ENCODE measurements around the gene SLC25A36.

The SLC25A36 gene

GRCh38 chr3:141000027-141000663 lies 58.5 kb downstream of the SLC25A36 start:
- peak; percentile 24 for DNase-seq

GRCh38 chr3:141000686-141001085 lies 59.0 kb downstream of the SLC25A36 start:
- DNase-seq = no peak

GRCh38 chr3:141006344-141006743 lies 64.7 kb downstream of the SLC25A36 start:
- no peak for DNase-seq

GRCh38 chr3:141009496-141009895 lies 67.9 kb downstream of the SLC25A36 start:
- DNase-seq = no peak

GRCh38 chr3:141011232-141011996 lies 69.8 kb downstream of the SLC25A36 start:
- DNase-seq = peak; percentile 45

GRCh38 chr3:141011997-141012262 lies 70.3 kb downstream of the SLC25A36 start:
- DNase-seq = no peak

- DNase-seq = no peak
Observed at GRCh38 chr3:141012571-141012970, 70.9 kb downstream of the SLC25A36 start.

- no peak for DNase-seq
Observed at GRCh38 chr3:141015481-141015880, 73.8 kb downstream of the SLC25A36 start.

- DNase-seq = peak; percentile 13
Observed at GRCh38 chr3:141017366-141018322, 76.0 kb downstream of the SLC25A36 start.

- no peak for DNase-seq
Observed at GRCh38 chr3:141019244-141019643, 77.6 kb downstream of the SLC25A36 start.

- DNase-seq = no peak
Observed at GRCh38 chr3:141020143-141020830, 78.7 kb downstream of the SLC25A36 start.

- DNase-seq = no peak
Observed at GRCh38 chr3:141021261-141021660, 79.6 kb downstream of the SLC25A36 start.

Measured in CD4-positive, alpha-beta T cell treated with Interferon gamma for 1 hour (primary cell).